WTC11 (cell line): ENCODE results near the gene SPRYD3. TPM values are rescaled to one million over a fixed set of nuclear protein-coding genes. Genes with fewer than 3 reads are reported as not detected.

ENCODE experiments used
- ATAC-seq: fragments of 200-7000 bp; cut with Tn5 transposase; 2 replicates; pipeline ENCODE4 v1.10.0; 2021; ENCODE audit warnings: mild to moderate bottlenecking, moderate library complexity
- CTCF ChIA-PET: fragments of 300-600 bp; sonication (Branson Sonifier 250); formaldehyde crosslinking; loops from one replicate; lab custom pipeline; 2021; ENCODE audit warnings: antibody characterized with exemption; lab: Charles Lee
- POLR2A ChIA-PET: fragments of 350-600 bp; sonication (Branson Sonifier 250); formaldehyde crosslinking; loops from one replicate; lab custom pipeline; 2021; ENCODE audit warnings: antibody characterized with exemption; lab: Charles Lee
- DNase-seq: peaks from one replicate; pipeline ENCODE4 v3.0.0; 2021; ENCODE audit warnings: low spot score
- H3K27ac Mint-ChIP-seq: 2 replicates; pipeline ENCODE4 v1.8.0; 2021; ENCODE audit warnings: mixed read lengths
- H3K27me3 Mint-ChIP-seq: 2 replicates; pipeline ENCODE4 v1.8.0; 2021; ENCODE audit warnings: low read depth, mild to moderate bottlenecking, moderate library complexity, mixed read lengths
- H3K36me3 Mint-ChIP-seq: 2 replicates; pipeline ENCODE4 v1.8.0; 2021; ENCODE audit warnings: mixed read lengths
- H3K4me1 Mint-ChIP-seq: 2 replicates; pipeline ENCODE4 v1.8.0; 2022; ENCODE audit warnings: mixed read lengths
- H3K4me3 Mint-ChIP-seq: 2 replicates; pipeline ENCODE4 v1.8.0; 2021; ENCODE audit warnings: mild to moderate bottlenecking, moderate library complexity, mixed read lengths
- H3K9me3 Mint-ChIP-seq: 2 replicates; pipeline ENCODE4 v1.8.0; 2021; ENCODE audit warnings: mixed read lengths
- CTCF ChIP-seq: fragments of 200-600 bp; IDR thresholded peaks from 2 replicates; pipeline ENCODE4 v1.8.0; 2022; ENCODE audit warnings: antibody characterized with exemption
- E2F4 ChIP-seq: sonication (generic); formaldehyde crosslinking; IDR thresholded peaks from 2 replicates; pipeline ENCODE4 v1.8.1; 2022; ENCODE audit warnings: low read depth, mild to moderate bottlenecking, moderate library complexity, missing genetic modification reagents, borderline replicate concordance
- ETV6 ChIP-seq: sonication (generic); formaldehyde crosslinking; IDR thresholded peaks from 2 replicates; pipeline ENCODE4 v1.8.1; 2022; ENCODE audit warnings: mild to moderate bottlenecking, missing genetic modification reagents
- FOXJ3 ChIP-seq: sonication (generic); formaldehyde crosslinking; IDR thresholded peaks from 2 replicates; pipeline ENCODE4 v1.9.0; 2021; ENCODE audit warnings: missing genetic modification reagents, mild to moderate bottlenecking, borderline replicate concordance
- IRF2 ChIP-seq: sonication (generic); formaldehyde crosslinking; IDR thresholded peaks from 2 replicates; pipeline ENCODE4 v1.8.0; 2022; ENCODE audit warnings: low read depth, missing genetic modification reagents, borderline replicate concordance
- JUN ChIP-seq: sonication (generic); formaldehyde crosslinking; IDR thresholded peaks from 2 replicates; pipeline ENCODE4 v1.8.0; 2023; ENCODE audit warnings: mild to moderate bottlenecking, missing genetic modification reagents
- KAT7 ChIP-seq: sonication (generic); formaldehyde crosslinking; IDR thresholded peaks from 2 replicates; pipeline ENCODE4 v1.8.1; 2023; ENCODE audit warnings: missing genetic modification reagents, mild to moderate bottlenecking, borderline replicate concordance
- MAX ChIP-seq: sonication (generic); formaldehyde crosslinking; IDR thresholded peaks from 2 replicates; pipeline ENCODE4 v1.8.0; 2022; ENCODE audit warnings: mild to moderate bottlenecking, missing genetic modification reagents
- NFE2L1 ChIP-seq: sonication (generic); formaldehyde crosslinking; IDR thresholded peaks from 2 replicates; pipeline ENCODE4 v1.8.1; 2023; ENCODE audit warnings: missing genetic modification reagents
- NFYB ChIP-seq: sonication (generic); formaldehyde crosslinking; conservative IDR thresholded peaks from 2 replicates; pipeline ENCODE4 v1.8.0; 2022; ENCODE audit warnings: low read depth, missing genetic modification reagents
- NR1H2 ChIP-seq: sonication (generic); formaldehyde crosslinking; IDR thresholded peaks from 2 replicates; pipeline ENCODE4 v1.9.0; 2021; ENCODE audit warnings: mild to moderate bottlenecking, moderate library complexity, missing genetic modification reagents
- PRDM15 ChIP-seq: sonication (generic); formaldehyde crosslinking; IDR thresholded peaks from 2 replicates; pipeline ENCODE4 v1.8.0; 2022; ENCODE audit warnings: missing genetic modification reagents
- total RNA-seq: library from RNA; stranded (reverse); gene quantifications from 3 replicates; pipeline ENCODE4 v1.2.3, GENCODE V29; 2021

Gene SPRYD3
- total RNA-seq, 1 experiment from 2014 or later: 11.9 TPM

GRCh38 chr12:53067074-53067992 is 11.9 kb downstream of the SPRYD3 start:
- Mint-ChIP-seq H3K4me1 (peaks cover 23% of the 10 kb centered on the region), H3K27me3 (peaks cover 12% of the 10 kb centered on the region), H3K27ac (no peak overlapping the region; the same call in 1 of the 2 replicates), H3K4me3 (no peak overlapping the region), H3K9me3 (no peaks in the 10 kb centered on the region), H3K36me3 (no peaks in the 10 kb centered on the region)
- POLR2A ChIA-PET: no interaction called here
- ATAC-seq (no peak), DNase-seq (no peak)
- CTCF ChIA-PET: interaction anchor here (0.5 to 11.2 kb wide), 12 partner anchors 11 to 285 kb away, joined by 3 to 474 read pairs (median 36); partner anchors contain the start of genes AAAS, CSAD, IGFBP6 and SOAT2
- TF ChIP-seq MAX (CRISPR knock-in tag) (no peak), KAT7 (CRISPR knock-in tag) (no peak), FOXJ3 (no peak)

- ChIA-PET POLR2A (interaction anchor here (0.6 to 1.1 kb wide), 5 partner anchors 10 to 33 kb away, joined by 3 to 6 read pairs (median 5); partner anchors contain the start of genes IGFBP6 and SPRYD3), CTCF (interaction anchor here (0.6 to 11.2 kb wide), 59 partner anchors 8 to 1848 kb away, joined by 3 to 474 read pairs (median 5); partner anchors contain the start of genes AAAS, CSAD, ESPL1 and IGFBP6)
- Mint-ChIP-seq H3K4me3 (no peak overlapping the region), H3K9me3 (no peaks in the 10 kb centered on the region), H3K27me3 (peaks cover 21% of the 10 kb centered on the region), H3K27ac (no peak overlapping the region), H3K36me3 (no peaks in the 10 kb centered on the region)
- DNase-seq (peak; percentile 87), ATAC-seq (peak; percentile 73)
- 0 out of 2 replicates have a peak, but pooled peaks have one; percentile 22 for TF ChIP-seq PRDM15 (CRISPR knock-in tag)
- TF ChIP-seq ETV6 (CRISPR knock-in tag): peak; percentile 91
- no peak for TF ChIP-seq NFE2L1
- peak; percentile 96 for TF ChIP-seq CTCF
- no peak for TF ChIP-seq IRF2 (CRISPR knock-in tag)
- TF ChIP-seq E2F4 (CRISPR knock-in tag): no peak
- TF ChIP-seq JUN: no peak
- no peak for TF ChIP-seq NR1H2 (CRISPR knock-in tag)
- TF ChIP-seq NFYB (CRISPR knock-in tag): no peak
- TF ChIP-seq, all 79 proteins: peak for 3
- H3K4me1 Mint-ChIP-seq: peaks cover 23% of the 10 kb centered on the region
These were observed 12.9 kb downstream of the SPRYD3 start for GRCh38 chr12:53065975-53066931.
